ENCODE measurements around the gene MXD1. TPM values are rescaled to one million over a fixed set of nuclear protein-coding genes. Genes with fewer than 3 reads are reported as not detected.

Gene MXD1
- total RNA-seq: 5.1 and 12.2 TPM in 2 replicates

DNA sequence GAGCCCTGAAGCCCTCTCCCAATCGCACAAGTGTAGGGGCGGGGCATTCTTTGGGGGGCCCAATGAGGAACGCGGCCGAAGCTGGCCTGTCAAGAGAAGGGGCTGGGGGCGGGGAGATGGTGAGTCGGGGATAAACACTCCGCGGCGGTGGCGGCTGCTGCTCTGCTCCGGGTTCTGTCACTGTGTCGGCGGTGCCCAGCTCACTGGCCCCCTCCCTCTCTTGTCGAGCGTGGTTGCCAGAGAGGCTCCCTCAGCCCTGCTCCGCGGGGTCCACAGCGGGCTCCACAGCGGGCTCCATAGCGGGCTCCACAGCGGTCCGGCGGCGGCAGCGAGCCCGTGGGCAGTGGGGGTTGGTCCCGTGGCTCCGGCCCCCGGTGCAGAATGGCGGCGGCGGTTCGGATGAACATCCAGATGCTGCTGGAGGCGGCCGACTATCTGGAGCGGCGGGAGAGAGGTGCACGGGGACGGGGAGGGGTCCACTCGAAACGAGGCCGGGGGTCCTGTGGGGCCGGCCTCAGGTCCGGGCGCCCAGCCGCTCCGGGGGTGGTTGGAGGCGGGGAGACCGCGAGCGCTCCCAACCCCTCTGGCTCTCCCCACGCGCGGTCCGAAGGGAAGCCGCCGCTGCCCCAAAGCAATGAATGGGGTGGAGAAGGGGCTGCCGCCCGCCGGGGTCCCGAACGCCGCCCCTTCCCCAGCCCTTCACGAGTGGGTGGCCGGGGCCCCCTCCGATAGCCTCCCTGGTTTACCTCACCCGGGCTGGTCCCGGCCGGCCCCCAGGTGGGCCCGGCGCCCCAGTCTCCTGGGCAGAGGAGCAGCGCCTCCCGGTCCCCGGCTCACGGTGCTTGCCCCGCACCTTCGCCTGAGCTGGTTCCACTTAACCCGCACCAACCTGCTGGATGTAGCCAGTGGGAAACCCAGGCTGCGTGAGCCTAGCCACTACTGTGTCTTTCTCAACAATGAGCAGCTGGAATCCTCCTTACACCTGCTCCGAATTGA, at the start of gene MXD1:
TSS of gene MXD1 (plus strand) at position 160 of the 996 bp plus-strand sequence. CDS start at position 382, 222 bp downstream.

DNA sequence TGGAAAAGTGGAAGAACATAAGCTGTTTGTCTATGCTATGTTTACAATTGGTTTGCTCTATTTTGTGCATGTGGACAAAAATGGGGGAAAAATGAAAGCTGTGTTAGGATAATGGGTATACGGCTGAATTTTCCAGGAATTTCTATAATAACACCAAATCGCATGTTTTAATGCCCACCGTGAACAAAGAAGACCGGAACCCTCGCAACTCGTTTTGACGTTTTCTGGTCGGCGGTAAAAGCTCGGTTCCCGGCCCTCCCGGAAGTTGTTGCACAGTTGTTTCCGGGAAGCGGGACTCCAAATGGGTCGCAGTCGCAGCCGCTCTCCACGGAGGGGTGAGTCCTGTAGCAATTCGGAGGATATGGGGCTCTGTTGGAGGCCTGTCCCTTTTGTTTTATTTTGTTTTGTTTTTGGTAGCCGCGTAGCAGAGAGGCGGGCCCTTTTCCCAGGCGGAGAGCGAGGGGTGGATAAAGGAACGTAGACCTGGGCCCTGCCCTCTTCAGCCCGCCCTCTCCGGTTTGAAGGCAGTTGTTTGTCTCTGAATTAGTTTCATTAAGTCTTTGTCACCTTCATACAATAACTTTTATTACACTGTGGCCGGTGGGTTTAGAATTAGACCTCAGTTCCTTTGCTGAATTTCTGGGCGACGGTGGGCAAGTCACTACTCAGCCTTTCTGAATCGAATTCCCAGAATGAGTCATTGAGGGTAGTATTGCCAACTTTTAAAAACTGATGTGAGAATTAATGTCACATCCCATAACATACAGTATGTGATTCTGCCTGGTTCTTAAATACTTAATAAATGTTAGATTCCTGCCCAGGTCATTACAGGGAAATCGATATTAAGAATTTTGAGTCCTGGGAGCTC, 21.0 kb upstream of the MXD1 start, which contains the start of gene SNRNP27:
TSS of gene SNRNP27 (plus strand) at position 273 of the 868 bp plus-strand sequence. CDS start at position 302, 29 bp downstream.

DNA sequence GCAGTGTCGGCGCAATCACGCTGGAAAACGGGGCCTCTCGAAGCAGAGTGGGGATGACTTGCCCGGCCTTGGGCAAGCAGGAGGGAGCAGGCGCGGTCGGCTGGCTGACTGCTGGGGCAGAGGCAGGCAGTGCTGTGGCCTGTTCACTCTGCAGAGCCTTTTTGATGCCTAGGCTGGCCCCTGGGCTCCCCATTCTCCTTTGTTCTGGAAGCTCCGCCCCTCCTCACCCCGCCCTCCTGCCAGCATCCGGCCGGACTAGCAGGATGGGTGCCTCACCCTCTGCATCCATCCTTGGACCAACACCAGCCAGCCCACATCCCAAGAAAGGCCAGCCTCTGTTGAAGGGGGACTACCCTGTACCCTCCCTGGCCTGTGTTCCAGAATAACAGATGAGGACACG, 46.6 kb downstream of the MXD1 start, which contains the start of gene ASPRV1:
TSS of gene ASPRV1 (minus strand) at position 136 of the 400 bp plus-strand sequence. CDS start 195 bp downstream, outside the sequence.

Other genes starting within 250 kb of the MXD1 start
- gene ANXA4, start 173.0 kb upstream of the MXD1 start, total RNA-seq: 17.2 and 36.2 TPM in 2 replicates
- gene GMCL1, start 85.4 kb upstream of the MXD1 start, total RNA-seq: 7.3 and 8.6 TPM in 2 replicates
- gene SNRNP27, start 21.2 kb upstream of the MXD1 start, total RNA-seq: 46.1 and 61.5 TPM in 2 replicates
- gene ASPRV1, start 46.5 kb downstream of the MXD1 start, total RNA-seq: 0.11 and 0.12 TPM in 2 replicates
- gene PCBP1, start 172.4 kb downstream of the MXD1 start, total RNA-seq: 32.2 and 39.1 TPM in 2 replicates

All from uterine smooth muscle cell (primary cell).